Adrenal gland (tissue), 12 donors: ENCODE data around the gene ASPHD2. TPM values are rescaled to one million over a fixed set of nuclear protein-coding genes. Genes with fewer than 3 reads are reported as not detected.

Source experiments
- DNase-seq, 7 donors: peaks; one replicate each; pipeline ENCODE4 v3.0.0-alpha.2; 2019 to 2020
- H3K27ac ChIP-seq, 5 donors: fragments of 200-600 bp; sonication (generic) in 4 of 5; 1 replicate in 3 of 5; 2 replicates in 2 of 5; pipeline versions ENCODE4 v1.5.1 to v1.8.0; 2016 to 2020; ENCODE audit warnings: mild to moderate bottlenecking in 1 of 5
- H3K27me3 ChIP-seq: fragments of 200-600 bp; 2 replicates; pipeline ENCODE4 v1.8.0; 2021
- H3K36me3 ChIP-seq, 2 donors: fragments of 200-600 bp; replicated peaks in 1 of 2; 1 replicate in 1 of 2; 2 replicates in 1 of 2; pipeline versions ENCODE4 v1.5.1 to v1.8.0; 2018 to 2022
- H3K4me1 ChIP-seq, 2 donors: fragments of 200-600 bp; replicated peaks in 1 of 2; 1 replicate in 1 of 2; 2 replicates in 1 of 2; pipeline versions ENCODE4 v1.5.1 to v1.8.0; 2018 to 2021
- H3K4me3 ChIP-seq, 4 donors: fragments of 200-600 bp; sonication (generic) in 3 of 4; one replicate each; pipeline ENCODE4 v1.5.1; 2016 to 2018
- H3K9me3 ChIP-seq, 3 donors: fragments of 200-600 bp; sonication (generic) in 1 of 3; replicated peaks in 1 of 3; 1 replicate in 2 of 3; 2 replicates in 1 of 3; pipeline versions ENCODE4 v1.5.1 to v1.8.0; 2016 to 2021
- POLR2A ChIP-seq, 2 donors: fragments of 450-650 bp; IDR thresholded peaks; one replicate each; pipeline ENCODE4 v1.6.1; 2017; ENCODE audit warnings: antibody characterized with exemption in 2 of 2, mild to moderate bottlenecking in 2 of 2, moderate library complexity in 1 of 2
- WGBS, 4 donors: extraction: QIAGEN DNeasy Blood & Tissue Kit in 2 of 4; methylation state at CpG; one replicate each; pipeline versions ENCODE4 v1.1.5 to v1.1.7; 2013 to 2017; 5-methylcytosine and 5-hydroxymethylcytosine counted together
- intact Hi-C, 2 donors: fragments of 100-400 bp; cut with DNase I; formaldehyde crosslinking; loops; one replicate each; pipeline versions ENCODE4 v1.14.1 to v1.15.0; 2022 to 2023
- polyA plus RNA-seq, 3 donors: library from polyadenylated mRNA; stranded (reverse); fragments of 200-250 nt in 2 of 3; fragments of 350-450 nt in 1 of 3; fragmentation: Illumina TruSeq in 1 of 3; extraction: RNeasy Lipid Tissue Mini Kit (QIAGEN cat#74804) in 1 of 3; gene quantifications; one replicate each; pipeline ENCODE4 v1.2.3, GENCODE V29; 2013 to 2014
- total RNA-seq, 9 donors: library from RNA; depleted of rRNA in 4 of 9; stranded (reverse); fragments of >200 nt in 4 of 9; fragments of 120-200 nt in 1 of 9; fragmentation: NEBNext Ultra II Directional in 1 of 9; extraction: Animal tissue kit (Norgen Biotek cat#: 25700) in 1 of 9; gene quantifications; one replicate each; pipeline versions ENCODE4 v1.1.0 to v1.2.4, GENCODE V29; 2013 to 2023
- TF ChIP-seq, protein P1 (sequence below), 6 experiments: fragments of 450-650 bp in 4 of 6; fragments of 200-600 bp in 2 of 6; sonication (generic) in 1 of 6; IDR thresholded peaks; 1 replicate in 5 of 6; 2 replicates in 1 of 6; pipeline versions ENCODE4 v1.5.1 to v1.8.0; 2016 to 2021; ENCODE audit warnings: antibody characterized with exemption in 6 of 6, mild to moderate bottlenecking in 2 of 6, moderate library complexity in 1 of 6
- donor health status: healthy with polysubstance abuse.
- donor health status: Bipolar disorder and iron deficiency.
- donor health status: DM: yes; HTN: yes; CAD: no.
- donor health status: DM: no; HTN: no; CAD: no.
- donor health status: DM: no; HTN: no; CAD: no.
- donor health status: DM: yes; HTN: yes; CAD: no.

The ASPHD2 gene
- total and polyA plus RNA-seq, 12 donors: 0.06 to 1.7 (median 0.45) TPM

DNA sequence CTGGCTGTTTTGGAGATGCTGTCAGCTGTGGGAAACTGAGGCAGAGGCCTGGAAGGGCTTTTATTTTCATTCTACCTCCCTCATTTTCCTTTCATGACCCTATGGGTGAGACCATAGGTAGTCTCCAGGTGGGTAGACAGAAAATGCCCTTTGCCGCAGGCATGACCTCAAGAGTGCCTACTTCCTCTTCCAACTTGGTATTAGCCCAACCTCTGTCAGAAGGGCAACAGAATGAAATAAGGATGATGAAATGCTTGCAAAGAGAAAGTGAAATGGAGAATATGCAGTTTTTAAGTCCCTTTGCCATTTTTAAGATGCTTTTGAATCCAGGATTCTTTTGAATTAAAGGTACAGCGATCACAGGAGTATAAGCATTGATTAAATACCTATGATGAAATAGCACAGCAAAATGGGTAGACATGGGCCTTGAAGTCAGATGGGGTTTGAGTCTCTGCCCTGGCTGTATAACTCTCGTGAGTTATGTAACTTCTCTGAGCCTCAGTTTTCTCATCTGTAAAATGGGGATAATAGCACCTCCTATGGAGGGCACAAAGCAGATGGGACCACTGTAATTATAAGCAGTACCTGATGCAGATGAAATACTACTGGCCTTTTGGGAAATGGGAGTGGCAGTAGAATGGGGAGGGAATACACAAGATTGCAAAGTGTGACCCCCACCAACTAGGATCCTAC is 3.7 kb downstream of the ASPHD2 start:
- whole genome bisulfite sequencing, 4 donors: 70 to 86% (median 73%) methylated on average over 3 of the region's 3 CpGs
- intact Hi-C loops: no loop called here
- DNase-seq: peak in 1 of 7 donors; percentile 35
- H3K4me3 ChIP-seq: no peak overlapping the region
- H3K27me3 ChIP-seq: no peaks in the 10 kb centered on the region
- H3K27ac ChIP-seq: no peak overlapping the region
- no peaks in the 10 kb centered on the region for H3K9me3 ChIP-seq
- TF ChIP-seq POLR2A (IDR thresholded peaks at IDR 0.05): no peak
- TF ChIP-seq, protein P1, sequence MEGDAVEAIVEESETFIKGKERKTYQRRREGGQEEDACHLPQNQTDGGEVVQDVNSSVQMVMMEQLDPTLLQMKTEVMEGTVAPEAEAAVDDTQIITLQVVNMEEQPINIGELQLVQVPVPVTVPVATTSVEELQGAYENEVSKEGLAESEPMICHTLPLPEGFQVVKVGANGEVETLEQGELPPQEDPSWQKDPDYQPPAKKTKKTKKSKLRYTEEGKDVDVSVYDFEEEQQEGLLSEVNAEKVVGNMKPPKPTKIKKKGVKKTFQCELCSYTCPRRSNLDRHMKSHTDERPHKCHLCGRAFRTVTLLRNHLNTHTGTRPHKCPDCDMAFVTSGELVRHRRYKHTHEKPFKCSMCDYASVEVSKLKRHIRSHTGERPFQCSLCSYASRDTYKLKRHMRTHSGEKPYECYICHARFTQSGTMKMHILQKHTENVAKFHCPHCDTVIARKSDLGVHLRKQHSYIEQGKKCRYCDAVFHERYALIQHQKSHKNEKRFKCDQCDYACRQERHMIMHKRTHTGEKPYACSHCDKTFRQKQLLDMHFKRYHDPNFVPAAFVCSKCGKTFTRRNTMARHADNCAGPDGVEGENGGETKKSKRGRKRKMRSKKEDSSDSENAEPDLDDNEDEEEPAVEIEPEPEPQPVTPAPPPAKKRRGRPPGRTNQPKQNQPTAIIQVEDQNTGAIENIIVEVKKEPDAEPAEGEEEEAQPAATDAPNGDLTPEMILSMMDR (IDR thresholded peaks at IDR 0.05): no peak
- no peaks in the 10 kb centered on the region for H3K36me3 ChIP-seq
- H3K4me1 ChIP-seq: peaks cover 0 to 4% of the 10 kb centered on the region in 2 donors

DNA sequence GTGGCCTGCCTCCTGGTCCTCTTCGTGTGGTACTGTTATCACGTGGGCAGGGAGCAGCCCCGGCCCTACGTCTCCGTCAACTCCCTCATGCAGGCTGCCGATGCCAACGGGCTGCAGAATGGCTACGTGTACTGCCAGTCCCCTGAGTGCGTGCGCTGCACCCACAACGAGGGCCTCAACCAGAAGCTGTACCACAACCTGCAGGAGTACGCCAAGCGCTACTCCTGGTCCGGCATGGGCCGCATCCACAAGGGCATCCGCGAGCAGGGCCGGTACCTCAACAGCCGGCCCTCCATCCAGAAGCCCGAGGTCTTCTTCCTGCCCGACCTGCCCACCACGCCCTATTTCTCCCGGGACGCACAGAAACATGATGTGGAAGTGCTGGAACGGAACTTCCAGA is 4.7 kb downstream of the ASPHD2 start:
- Histone ChIP-seq H3K4me3 (no peak overlapping the region), H3K36me3 (no peaks in the 10 kb centered on the region), H3K27ac (no peak overlapping the region), H3K4me1 (no peaks in the 10 kb centered on the region), H3K9me3 (no peaks in the 10 kb centered on the region), H3K27me3 (no peaks in the 10 kb centered on the region)
- WGBS, 4 donors: 91 to 92% (median 92%) methylated on average over 9 to 25 of the region's 25 CpGs
- intact Hi-C loops: no loop called here
- TF ChIP-seq, protein P1 (IDR thresholded peaks at IDR 0.05): no peak
- TF ChIP-seq POLR2A (IDR thresholded peaks at IDR 0.05): no peak
- no peak for DNase-seq

DNA sequence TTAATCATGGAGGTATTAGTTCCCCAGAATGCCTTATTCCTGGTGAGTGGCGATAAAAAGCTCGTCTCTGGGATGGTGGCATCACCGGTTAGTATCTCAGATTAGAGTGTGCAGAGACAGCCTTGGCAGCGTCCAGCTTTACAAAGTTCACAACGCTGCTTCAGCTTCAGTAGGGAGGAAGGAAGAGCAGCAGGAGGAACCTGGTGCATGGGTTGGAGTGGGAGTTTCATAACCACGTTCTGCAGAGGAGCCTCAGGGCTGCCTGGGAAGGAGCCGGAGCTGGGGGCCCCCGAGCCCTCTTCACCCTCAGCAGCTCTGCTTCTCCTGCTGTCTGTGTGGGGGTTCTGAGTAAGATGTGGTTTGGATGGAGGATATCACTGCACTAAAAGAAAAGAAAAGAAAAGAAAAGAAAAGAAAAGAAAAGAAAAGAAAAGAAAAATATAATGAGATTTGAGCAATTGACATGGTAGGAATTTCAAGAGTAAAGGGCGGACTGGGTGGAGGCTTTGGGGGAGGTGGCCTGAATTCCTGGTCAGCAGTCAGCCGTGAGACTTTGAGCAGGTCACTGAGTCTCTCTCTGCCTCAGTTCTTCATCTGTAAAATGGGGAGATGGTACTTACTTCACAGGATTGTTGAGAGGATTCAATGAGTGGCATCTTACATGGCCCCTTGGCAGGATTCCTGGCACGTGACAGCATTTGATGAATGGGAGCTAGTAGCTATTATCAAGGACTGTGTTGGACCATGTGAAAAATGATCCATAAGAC is 6.5 kb downstream of the ASPHD2 start:
- Histone ChIP-seq H3K27me3 (no peaks in the 10 kb centered on the region), H3K4me1 (no peaks in the 10 kb centered on the region), H3K4me3 (no peak overlapping the region), H3K36me3 (no peaks in the 10 kb centered on the region), H3K9me3 (no peaks in the 10 kb centered on the region), H3K27ac (no peak overlapping the region)
- intact Hi-C loops: no loop called here
- peak in 1 of 7 donors; percentile 40 for DNase-seq
- 60 to 72% (median 64%) methylated on average over 11 of the region's 11 CpGs for WGBS, 4 donors
- TF ChIP-seq POLR2A (IDR thresholded peaks at IDR 0.05): no peak
- TF ChIP-seq, protein P1 (IDR thresholded peaks at IDR 0.05): no peak

DNA sequence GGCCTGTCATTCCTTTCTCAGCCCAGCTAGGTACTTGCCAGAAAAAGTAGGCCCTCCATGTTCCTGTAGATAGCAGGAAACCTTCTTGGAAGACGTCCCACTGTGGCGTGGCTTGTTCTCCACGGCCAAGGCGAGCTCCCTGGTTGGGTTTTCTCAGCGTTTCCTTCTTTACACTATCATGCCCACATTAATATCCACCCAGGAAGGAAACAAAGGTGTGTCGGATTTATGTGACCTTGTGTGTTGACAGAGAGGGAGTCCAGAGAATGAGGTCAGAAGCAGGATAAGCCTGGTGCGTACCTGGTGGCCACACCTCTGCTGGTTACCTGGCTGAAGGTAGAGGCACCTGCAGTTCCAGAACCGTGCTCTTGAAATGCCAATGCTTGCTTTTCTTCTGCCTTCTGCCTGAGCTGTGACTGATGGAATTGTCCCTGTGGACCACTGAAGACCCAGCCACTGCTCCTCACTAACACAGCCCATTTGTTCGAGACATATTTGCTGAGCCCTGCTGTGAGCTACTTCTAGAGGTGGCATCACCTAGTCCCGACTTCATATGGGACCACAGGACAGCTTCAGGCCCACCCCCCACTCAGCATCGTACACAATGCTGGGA is 7.9 kb downstream of the ASPHD2 start:
- WGBS, 4 donors: 73 to 81% (median 80%) methylated on average over 9 to 11 of the region's 11 CpGs
- intact Hi-C loops: no loop called here
- no peak overlapping the region for H3K4me3 ChIP-seq

More for the DNA sequence above, 7.9 kb downstream of the ASPHD2 start:
- Histone ChIP-seq H3K27me3 (no peaks in the 10 kb centered on the region), H3K27ac (no peak overlapping the region), H3K9me3 (no peaks in the 10 kb centered on the region), H3K36me3 (no peaks in the 10 kb centered on the region), H3K4me1 (no peaks in the 10 kb centered on the region)
- peak in 1 of 7 donors; percentile 35 for DNase-seq
- TF ChIP-seq POLR2A (IDR thresholded peaks at IDR 0.05): no peak
- TF ChIP-seq, protein P1 (IDR thresholded peaks at IDR 0.05): no peak
